Gastrocnemius medialis (tissue), 4 donors: Measurements from ENCODE around the gene TMEM131L. TPM values are rescaled to one million over a fixed set of nuclear protein-coding genes. Genes with fewer than 3 reads are reported as not detected.
"Not testable (repeated sequence)": the region's sequence is repeated elsewhere in the genome, so short reads cannot be mapped to it uniquely, and the experiment has no call there.

Experiments
- ATAC-seq, 2 donors: fragments of 150-250 bp; one replicate each; pipeline ENCODE4 v1.9.1; 2016
- DNase-seq, 2 donors: peaks; one replicate each; pipeline ENCODE4 v3.0.0-alpha.2; 2019
- H3K27ac ChIP-seq, 4 donors: fragments of 200-600 bp; sonication (generic); 1 replicate in 1 of 4; 2 replicates in 3 of 4; pipeline ENCODE4 v1.5.1; 2016 to 2018; ENCODE audit warnings: mild to moderate bottlenecking in 2 of 4, moderate library complexity in 1 of 4
- H3K27me3 ChIP-seq, 3 donors: fragments of 200-600 bp; sonication (generic) in 2 of 3; 1 replicate in 1 of 3; 2 replicates in 2 of 3; pipeline versions ENCODE4 v1.5.1 to v1.6.0; 2016 to 2019; ENCODE audit warnings: mild to moderate bottlenecking in 1 of 3, moderate library complexity in 1 of 3
- H3K36me3 ChIP-seq, 2 donors: fragments of 200-600 bp; sonication (generic) in 1 of 2; one replicate each; pipeline ENCODE4 v1.5.1; 2017 to 2018
- H3K4me1 ChIP-seq, 2 donors: fragments of 200-600 bp; sonication (generic) in 1 of 2; one replicate each; pipeline ENCODE4 v1.5.1; 2016 to 2017; ENCODE audit warnings: mild to moderate bottlenecking in 2 of 2
- H3K4me3 ChIP-seq, 4 donors: fragments of 200-600 bp; sonication (generic) in 3 of 4; 1 replicate in 1 of 4; 2 replicates in 3 of 4; pipeline ENCODE4 v1.5.1; 2016 to 2019; ENCODE audit warnings: mild to moderate bottlenecking in 2 of 4
- H3K9me3 ChIP-seq, 3 donors: fragments of 200-600 bp; sonication (generic) in 2 of 3; 1 replicate in 1 of 3; 2 replicates in 2 of 3; pipeline ENCODE4 v1.5.1; 2016 to 2019
- CTCF ChIP-seq, 5 experiments: fragments of 450-650 bp in 3 of 5; fragments of 200-600 bp in 2 of 5; sonication (generic) in 2 of 5; IDR thresholded peaks in 4 of 5; conservative IDR thresholded peaks in 1 of 5; 1 replicate in 4 of 5; 2 replicates in 1 of 5; pipeline ENCODE4 v1.5.1; 2016 to 2019; ENCODE audit warnings: antibody characterized with exemption in 5 of 5, mild to moderate bottlenecking in 3 of 5, moderate library complexity in 3 of 5
- POLR2A ChIP-seq, 2 donors: fragments of 450-650 bp; IDR thresholded peaks; one replicate each; pipeline ENCODE4 v1.6.1; 2017; ENCODE audit warnings: antibody characterized with exemption in 2 of 2, mild to moderate bottlenecking in 2 of 2, moderate library complexity in 2 of 2
- in situ Hi-C, 4 donors: fragments of 200-750 bp; cut with MboI; loops; one replicate each; pipeline versions ENCODE4 v1.15.0 to v1.8.0; 2017; ENCODE audit warnings: low sequenced_read_pairs in 4 of 4
- intact Hi-C: fragments of 100-400 bp; cut with DNase I; formaldehyde crosslinking; loops from one replicate; pipeline ENCODE4 v1.15.1; 2023; ENCODE audit warnings: low total_unique reads
- total RNA-seq, 4 donors: library from RNA; depleted of rRNA; stranded (reverse); fragments of >200 nt; gene quantifications; one replicate each; pipeline versions ENCODE4 v1.1.0 to v1.2.3, GENCODE V29; 2016

Gene TMEM131L
- total RNA-seq, 4 donors from 2014 or later: 4.6 to 21.4 (median 9.5) TPM

DNA sequence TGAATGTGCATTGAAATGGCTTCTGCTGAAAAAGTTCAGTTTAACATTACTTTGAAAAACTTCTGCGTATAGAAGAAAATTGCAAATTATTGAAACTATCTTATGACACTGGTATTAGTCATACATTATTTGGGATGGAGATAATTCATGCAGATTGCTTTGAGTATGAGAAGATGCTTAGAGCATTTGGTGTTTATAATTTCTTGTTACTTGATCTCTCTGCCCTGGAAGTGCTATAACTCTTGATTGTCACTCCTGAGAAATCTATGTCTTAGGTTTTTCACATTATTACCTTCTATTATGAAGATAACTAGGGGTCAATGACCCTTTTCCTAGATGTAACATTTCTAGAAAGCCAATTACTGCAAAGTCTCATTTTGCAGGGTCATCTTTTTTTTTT lies 36.4 kb downstream of the TMEM131L start:
- Histone ChIP-seq H3K4me1 (peaks cover 55 to 58% of the 10 kb centered on the region in 2 donors), H3K4me3 (no peak overlapping the region), H3K27ac (peak overlapping the region in 2 of 4 donors; percentile 16 to 53), H3K36me3 (no peaks in the 10 kb centered on the region), H3K9me3 (no peaks in the 10 kb centered on the region), H3K27me3 (no peaks in the 10 kb centered on the region)
- intact Hi-C loops: no loop called here
- DNase-seq (no peak), ATAC-seq (no peak)
- in situ Hi-C loops: no loop called here
- TF ChIP-seq POLR2A (IDR thresholded peaks at IDR 0.05) (no peak), CTCF (IDR thresholded peaks at IDR 0.05 in 4 of 5, conservative IDR thresholded peaks at IDR 0.05 in 1 of 5) (no peak)

DNA sequence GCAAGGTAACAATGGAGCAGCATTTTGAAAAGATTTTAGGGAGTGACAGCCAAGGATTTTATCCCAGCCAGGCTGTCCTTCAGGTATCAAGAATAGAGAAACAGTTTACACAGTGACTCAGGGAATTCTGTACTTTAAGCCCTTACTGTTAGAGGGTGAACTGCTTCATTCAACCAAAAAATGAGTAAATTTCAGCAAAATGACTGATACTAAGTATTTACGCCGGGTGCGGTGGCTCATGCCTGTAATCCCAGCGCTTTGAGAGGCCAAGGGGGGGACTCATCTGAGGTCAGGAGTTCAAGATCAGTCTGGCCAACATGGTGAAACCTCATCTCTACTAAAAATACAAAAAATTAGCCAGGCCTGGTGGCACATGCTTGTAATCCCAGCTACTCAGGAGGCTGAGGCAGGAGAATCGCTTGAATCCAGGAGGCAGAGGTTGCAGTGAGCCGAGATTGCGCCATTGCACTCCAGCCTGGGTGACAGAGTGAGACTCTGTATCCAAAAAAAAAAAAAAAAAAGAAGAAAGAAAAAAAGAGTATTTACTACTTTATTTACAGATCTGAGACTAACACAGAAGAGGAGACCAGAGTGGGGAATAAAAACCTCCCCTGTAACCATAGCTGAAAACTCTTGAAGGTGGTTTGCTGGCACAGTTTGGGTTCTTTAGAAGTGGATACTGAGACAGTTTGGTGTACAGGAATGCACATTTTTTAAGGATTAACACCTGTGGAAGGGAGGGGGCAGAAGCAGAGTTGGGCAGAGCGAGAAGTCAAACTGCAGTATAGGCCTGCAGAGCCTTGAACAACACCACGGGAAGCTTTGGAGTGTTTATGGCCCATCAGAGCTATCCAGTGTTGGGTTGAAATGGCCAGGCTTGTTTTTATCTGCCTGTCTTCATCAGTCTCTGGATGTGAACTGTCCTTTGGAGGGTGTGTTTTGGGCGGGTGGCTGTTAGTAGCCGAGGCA lies 40.5 kb downstream of the TMEM131L start:
- DNase-seq (no peak), ATAC-seq (peak; percentile 73 to 81)
- in situ Hi-C loops: no loop called here
- H3K36me3 ChIP-seq: no peaks in the 10 kb centered on the region
- H3K4me1 ChIP-seq: peaks cover 62 to 65% of the 10 kb centered on the region in 2 donors
- no peaks in the 10 kb centered on the region for H3K9me3 ChIP-seq
- TF ChIP-seq CTCF (IDR thresholded peaks at IDR 0.05 in 4 of 5, conservative IDR thresholded peaks at IDR 0.05 in 1 of 5) (no peak), POLR2A (IDR thresholded peaks at IDR 0.05) (no peak)
- no peak overlapping the region for H3K4me3 ChIP-seq
- intact Hi-C loops: no loop called here
- no peaks in the 10 kb centered on the region for H3K27me3 ChIP-seq
- H3K27ac ChIP-seq: peak overlapping the region; percentile 51 to 84 (median 72)

DNA sequence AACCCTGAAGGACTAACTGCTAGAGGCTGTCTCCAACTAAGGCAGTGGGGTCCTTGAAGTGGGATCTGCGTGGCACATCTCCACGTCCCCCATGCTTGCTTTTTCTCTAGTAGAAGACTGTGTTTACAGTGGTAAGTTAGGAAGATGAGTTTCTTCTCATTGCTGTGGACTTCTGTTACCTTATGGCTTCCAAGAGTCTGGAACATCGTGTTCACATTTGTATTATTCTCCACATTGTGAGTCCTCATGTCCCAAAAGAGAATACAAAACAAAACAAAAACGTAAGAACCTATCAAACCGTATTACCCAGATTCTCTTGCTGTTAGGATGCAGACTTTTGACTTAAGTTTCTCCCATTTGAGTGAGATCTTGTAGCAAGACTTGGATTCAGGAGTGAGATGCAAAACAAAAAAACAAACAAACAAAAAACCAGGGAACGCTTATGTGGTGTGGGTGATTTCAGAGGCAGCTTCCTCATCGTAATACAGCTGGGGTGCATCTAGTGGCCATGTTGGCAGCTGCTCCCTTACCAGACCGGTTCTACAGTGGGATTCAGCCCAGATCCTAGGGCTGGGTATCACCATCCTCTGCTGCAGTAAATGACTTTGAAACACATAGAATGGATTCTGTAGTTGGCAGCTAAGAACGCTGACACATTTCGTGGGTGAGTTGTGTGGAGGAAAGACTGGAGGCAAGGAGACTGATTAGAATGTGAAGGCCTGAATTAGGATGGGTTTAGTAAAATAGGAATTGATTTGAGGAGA lies 41.3 kb downstream of the TMEM131L start:
- TF ChIP-seq CTCF (IDR thresholded peaks at IDR 0.05 in 4 of 5, conservative IDR thresholded peaks at IDR 0.05 in 1 of 5) (no peak), POLR2A (IDR thresholded peaks at IDR 0.05) (no peak)
- Histone ChIP-seq H3K9me3 (no peaks in the 10 kb centered on the region), H3K27me3 (no peaks in the 10 kb centered on the region), H3K27ac (peak overlapping the region; percentile 51 to 84 (median 72)), H3K4me3 (no peak overlapping the region), H3K4me1 (peaks cover 53 to 65% of the 10 kb centered on the region in 2 donors), H3K36me3 (no peaks in the 10 kb centered on the region)
- intact Hi-C loops (no loop called here), in situ Hi-C loops (no loop called here)
- DNase-seq: no peak
- ATAC-seq: peak; percentile 51 to 84

DNA sequence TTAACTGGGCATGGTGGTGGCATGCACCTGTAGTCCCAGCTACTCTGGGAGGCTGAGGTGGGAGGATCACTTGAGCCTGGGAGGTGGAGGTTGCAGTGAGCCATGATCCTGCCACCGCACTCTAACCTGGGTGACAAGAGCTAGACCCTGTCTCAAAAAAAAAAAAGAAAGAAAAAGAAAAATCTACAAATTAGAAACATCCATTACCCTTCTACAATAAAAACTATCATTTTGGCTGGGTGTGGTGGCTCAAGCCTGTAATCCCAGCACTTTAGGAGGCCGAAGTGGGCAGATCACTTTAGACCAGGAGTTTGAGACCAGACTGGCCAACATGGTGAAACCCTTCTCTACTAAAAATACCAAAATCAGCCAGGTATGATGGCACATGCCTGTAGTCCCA lies 43.1 kb downstream of the TMEM131L start:
- H3K4me3 ChIP-seq, H3K36me3 ChIP-seq, ATAC-seq, H3K9me3 ChIP-seq, in situ Hi-C loops, intact Hi-C loops, H3K27me3 ChIP-seq, DNase-seq: not testable (repeated sequence)
- Histone ChIP-seq H3K4me1 (peaks cover 47 to 69% of the 10 kb centered on the region in 2 donors), H3K27ac (peak overlapping the region in 2 of 4 donors; percentile 28 to 59)

- DNase-seq (no peak), ATAC-seq (no peak)
- intact Hi-C loops: no loop called here
- Histone ChIP-seq H3K27ac (peak overlapping the region in 3 of 4 donors; percentile 28 to 59 (median 34)), H3K36me3 (no peaks in the 10 kb centered on the region), H3K9me3 (no peaks in the 10 kb centered on the region), H3K27me3 (no peaks in the 10 kb centered on the region), H3K4me1 (peaks cover 49 to 72% of the 10 kb centered on the region in 2 donors), H3K4me3 (no peak overlapping the region)
- TF ChIP-seq CTCF (IDR thresholded peaks at IDR 0.05 in 4 of 5, conservative IDR thresholded peaks at IDR 0.05 in 1 of 5): no peak
- in situ Hi-C loops: no loop called here
Measured at GRCh38 chr4:153509724-153510123, 43.6 kb downstream of the TMEM131L start.
